ENCODE data around the gene RPIA.

RPIA gene

DNA sequence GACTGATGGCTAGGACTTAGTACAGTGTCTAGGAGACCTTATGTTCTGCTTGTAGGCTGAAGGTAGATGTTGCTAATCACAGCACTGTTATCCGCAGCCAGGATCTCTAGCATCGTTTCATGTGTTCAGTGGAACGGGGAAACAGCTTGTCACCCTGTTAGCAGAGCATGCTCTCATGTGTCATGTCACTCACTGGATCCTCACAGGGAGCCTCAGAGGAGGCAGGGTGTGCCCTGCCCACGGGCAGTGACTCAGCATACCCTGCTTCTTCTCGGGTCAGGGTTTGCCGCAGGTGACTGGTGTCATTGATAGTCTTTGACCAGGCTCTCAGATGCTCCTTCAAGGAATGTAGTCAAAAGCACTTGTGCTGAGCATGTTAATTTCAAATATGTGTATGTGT, 44.4 kb downstream of the RPIA start:
- Histone ChIP-seq H3K27ac (ENCODE audit: low read depth, low read length, poor library complexity, severe bottlenecking) (no peak overlapping the region), H3K36me3 (ENCODE audit: insufficient read depth, low read length) (peaks cover 49% of the 10 kb centered on the region), H3K4me3 (ENCODE audit: low read depth, low read length, poor library complexity, severe bottlenecking) (no peak overlapping the region), H2AFZ (ENCODE audit: low read length) (no peak overlapping the region), H3K9ac (ENCODE audit: low read length) (no peak overlapping the region), H3K27me3 (ENCODE audit: insufficient read depth, low read length) (no peaks in the 10 kb centered on the region), H4K20me1 (ENCODE audit: insufficient read depth, low read length) (no peaks in the 10 kb centered on the region), H3K79me2 (ENCODE audit: insufficient read depth, low read length) (no peaks in the 10 kb centered on the region), H3F3A (ENCODE audit: insufficient read depth, low read length) (no peaks in the 10 kb centered on the region), H3K9me3 (ENCODE audit: low read length) (no peaks in the 10 kb centered on the region), H3K4me1 (ENCODE audit: insufficient read depth, low read length, severe bottlenecking) (peaks cover 41% of the 10 kb centered on the region), H3K9me2 (ENCODE audit: low read depth, low read length) (no peaks in the 10 kb centered on the region), H3K4me2 (ENCODE audit: low read length) (no peak overlapping the region)
- TF ChIP-seq, protein P1, sequence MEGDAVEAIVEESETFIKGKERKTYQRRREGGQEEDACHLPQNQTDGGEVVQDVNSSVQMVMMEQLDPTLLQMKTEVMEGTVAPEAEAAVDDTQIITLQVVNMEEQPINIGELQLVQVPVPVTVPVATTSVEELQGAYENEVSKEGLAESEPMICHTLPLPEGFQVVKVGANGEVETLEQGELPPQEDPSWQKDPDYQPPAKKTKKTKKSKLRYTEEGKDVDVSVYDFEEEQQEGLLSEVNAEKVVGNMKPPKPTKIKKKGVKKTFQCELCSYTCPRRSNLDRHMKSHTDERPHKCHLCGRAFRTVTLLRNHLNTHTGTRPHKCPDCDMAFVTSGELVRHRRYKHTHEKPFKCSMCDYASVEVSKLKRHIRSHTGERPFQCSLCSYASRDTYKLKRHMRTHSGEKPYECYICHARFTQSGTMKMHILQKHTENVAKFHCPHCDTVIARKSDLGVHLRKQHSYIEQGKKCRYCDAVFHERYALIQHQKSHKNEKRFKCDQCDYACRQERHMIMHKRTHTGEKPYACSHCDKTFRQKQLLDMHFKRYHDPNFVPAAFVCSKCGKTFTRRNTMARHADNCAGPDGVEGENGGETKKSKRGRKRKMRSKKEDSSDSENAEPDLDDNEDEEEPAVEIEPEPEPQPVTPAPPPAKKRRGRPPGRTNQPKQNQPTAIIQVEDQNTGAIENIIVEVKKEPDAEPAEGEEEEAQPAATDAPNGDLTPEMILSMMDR (IDR thresholded peaks at IDR 0.05; ENCODE audit: low read length): no peak
- TF ChIP-seq EZH2 (IDR thresholded peaks at IDR 0.05; ENCODE audit: borderline replicate concordance, low read length): no peak

DNA sequence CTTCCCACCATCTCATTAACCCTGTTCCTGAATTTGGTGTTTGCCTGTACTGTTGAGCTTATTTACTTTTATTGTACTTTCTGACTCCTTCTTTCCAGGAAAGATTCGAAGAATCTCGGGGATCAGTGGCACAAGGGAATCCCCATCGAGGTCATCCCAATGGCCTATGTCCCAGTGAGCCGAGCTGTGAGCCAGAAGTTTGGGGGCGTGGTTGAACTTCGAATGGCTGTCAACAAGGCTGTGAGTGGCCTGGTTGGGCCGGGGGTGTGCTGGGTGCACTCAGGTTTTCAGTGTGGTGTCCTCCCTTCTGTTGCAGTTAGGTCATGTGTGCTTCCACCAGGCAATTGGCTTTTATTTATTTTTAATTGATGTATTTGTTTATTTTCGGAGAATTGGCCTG, 45.0 kb downstream of the RPIA start:
- no peak overlapping the region for H2AFZ ChIP-seq (ENCODE audit: low read length)
- H3K27me3 ChIP-seq (ENCODE audit: insufficient read depth, low read length): no peaks in the 10 kb centered on the region
- peaks cover 43% of the 10 kb centered on the region for H3K4me1 ChIP-seq (ENCODE audit: insufficient read depth, low read length, severe bottlenecking)
- no peak overlapping the region; the same call in 1 of the 2 replicates for H3K4me2 ChIP-seq (ENCODE audit: low read length)
- no peaks in the 10 kb centered on the region for H4K20me1 ChIP-seq (ENCODE audit: insufficient read depth, low read length)
- TF ChIP-seq, protein P1 (IDR thresholded peaks at IDR 0.05; ENCODE audit: low read length): no peak
- no peak for TF ChIP-seq EZH2 (IDR thresholded peaks at IDR 0.05; ENCODE audit: borderline replicate concordance, low read length)
- H3K79me2 ChIP-seq (ENCODE audit: insufficient read depth, low read length): no peaks in the 10 kb centered on the region
- H3K4me3 ChIP-seq (ENCODE audit: low read depth, low read length, poor library complexity, severe bottlenecking): no peak overlapping the region
- peaks cover 55% of the 10 kb centered on the region for H3K36me3 ChIP-seq (ENCODE audit: insufficient read depth, low read length)
- H3F3A ChIP-seq (ENCODE audit: insufficient read depth, low read length): no peaks in the 10 kb centered on the region
- H3K9me2 ChIP-seq (ENCODE audit: low read depth, low read length): no peaks in the 10 kb centered on the region
- no peaks in the 10 kb centered on the region for H3K9me3 ChIP-seq (ENCODE audit: low read length)
- no peak overlapping the region for H3K9ac ChIP-seq (ENCODE audit: low read length)
- peak overlapping the region; percentile 78 for H3K27ac ChIP-seq (ENCODE audit: low read depth, low read length, poor library complexity, severe bottlenecking)

DNA sequence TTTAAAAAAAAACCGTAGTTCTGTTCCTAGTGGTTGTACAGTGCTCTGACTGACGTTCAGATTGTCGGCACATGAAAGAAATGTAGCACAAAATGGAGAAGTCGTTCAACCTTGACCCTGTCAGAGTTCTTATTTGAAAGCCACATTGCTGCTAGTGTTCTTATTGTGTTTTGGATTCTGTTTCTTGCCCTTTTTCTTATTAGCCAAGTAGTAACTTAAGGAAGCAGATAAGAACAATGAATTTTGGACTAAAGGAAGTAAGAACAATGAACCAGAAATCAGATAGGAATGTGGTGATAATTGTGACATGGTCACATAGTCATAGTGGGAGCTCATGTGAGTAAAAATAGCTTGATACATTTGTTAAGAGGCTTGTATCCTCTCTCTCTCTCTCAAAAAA, 45.9 kb downstream of the RPIA start:
- Histone ChIP-seq H3K4me3 (ENCODE audit: low read depth, low read length, poor library complexity, severe bottlenecking) (no peak overlapping the region), H3F3A (ENCODE audit: insufficient read depth, low read length) (no peaks in the 10 kb centered on the region), H3K9me2 (ENCODE audit: low read depth, low read length) (no peaks in the 10 kb centered on the region), H3K9ac (ENCODE audit: low read length) (peak overlapping the region; percentile 48; the same call in 1 of the 2 replicates), H3K79me2 (ENCODE audit: insufficient read depth, low read length) (no peaks in the 10 kb centered on the region), H3K9me3 (ENCODE audit: low read length) (no peaks in the 10 kb centered on the region), H3K4me1 (ENCODE audit: insufficient read depth, low read length, severe bottlenecking) (peaks cover 43% of the 10 kb centered on the region), H4K20me1 (ENCODE audit: insufficient read depth, low read length) (no peaks in the 10 kb centered on the region), H3K4me2 (ENCODE audit: low read length) (peak overlapping the region; percentile 36; the same call in 1 of the 2 replicates), H3K27me3 (ENCODE audit: insufficient read depth, low read length) (no peaks in the 10 kb centered on the region), H2AFZ (ENCODE audit: low read length) (no peak overlapping the region), H3K27ac (ENCODE audit: low read depth, low read length, poor library complexity, severe bottlenecking) (peak overlapping the region; percentile 78), H3K36me3 (ENCODE audit: insufficient read depth, low read length) (peaks cover 65% of the 10 kb centered on the region)
- TF ChIP-seq, protein P1 (IDR thresholded peaks at IDR 0.05; ENCODE audit: low read length): no peak
- TF ChIP-seq EZH2 (IDR thresholded peaks at IDR 0.05; ENCODE audit: borderline replicate concordance, low read length): no peak

All from OCI-LY1 (cell line).